Stimulated activated naive CD4-positive, alpha-beta T cell (primary cell): ENCODE data around the gene UBE2G2.
A peak's percentile ranks its signal among the peaks of the same experiment; 100 is the strongest.

Experiments
- DNase-seq, 6 experiments: peaks; one replicate each; lab custom pipeline; 2025; lab: John Stamatoyannopoulos, UW

The UBE2G2 gene

DNA sequence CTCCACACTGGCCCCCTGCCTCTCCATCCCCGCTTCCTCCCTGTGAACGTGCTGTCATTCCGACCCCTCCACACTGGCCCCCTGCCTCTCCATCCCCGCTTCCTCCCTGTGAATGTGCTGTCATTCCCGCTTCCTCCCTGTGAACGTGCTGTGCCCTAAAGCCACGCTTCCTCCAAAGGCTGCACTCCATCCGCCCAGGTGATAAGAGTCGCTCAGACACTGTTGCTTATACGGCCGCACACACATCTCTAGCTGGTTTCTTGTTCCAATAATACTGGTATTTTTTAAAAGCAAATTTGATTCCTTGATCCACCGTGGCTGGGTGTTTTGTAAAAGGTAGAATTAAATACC, 51.0 kb downstream of the UBE2G2 start:
- no peak for DNase-seq

DNA sequence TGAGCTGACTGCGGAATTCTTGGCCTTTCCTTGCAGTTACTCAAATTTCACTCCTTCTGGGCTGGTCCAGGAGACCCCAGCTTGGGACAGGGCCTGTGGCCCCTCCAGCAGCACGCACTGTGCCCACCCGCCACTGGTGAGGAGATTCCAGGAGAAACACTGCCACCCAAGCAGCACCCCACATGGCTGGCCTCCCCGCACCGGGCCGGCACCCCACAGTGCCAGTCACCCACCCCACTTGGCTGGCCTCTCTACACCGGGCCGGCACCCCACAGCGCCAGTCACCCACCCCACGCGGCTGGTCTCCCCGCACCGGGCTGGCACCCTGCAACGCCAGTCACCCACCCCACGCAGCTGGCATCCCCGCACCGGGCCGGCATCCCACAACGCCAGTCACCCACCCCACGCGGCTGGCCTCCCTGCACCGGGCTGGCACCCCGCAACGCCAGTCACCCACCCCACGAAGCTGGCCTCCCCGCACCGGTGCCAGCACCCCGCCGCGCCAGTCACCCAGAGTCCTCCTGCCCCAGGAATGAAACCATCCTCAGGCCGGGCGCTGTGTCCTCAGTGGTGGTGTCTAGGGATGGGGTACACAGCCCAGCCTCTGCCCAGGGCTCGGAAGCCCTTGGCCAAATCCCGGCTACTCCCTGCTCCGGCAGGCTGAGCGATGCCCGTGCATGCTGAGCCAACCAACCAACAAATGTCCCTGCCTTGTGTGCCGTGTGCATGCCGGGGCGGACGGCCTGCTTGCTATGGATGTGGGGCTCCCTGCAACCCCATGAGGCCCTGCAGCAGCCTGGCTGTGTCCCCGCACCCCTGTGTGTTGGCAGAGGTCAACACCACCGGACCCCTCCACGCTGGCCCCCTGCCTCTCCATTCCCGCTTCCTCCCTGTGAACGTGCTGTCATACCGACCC, 51.6 kb downstream of the UBE2G2 start:
- no peak for DNase-seq

DNA sequence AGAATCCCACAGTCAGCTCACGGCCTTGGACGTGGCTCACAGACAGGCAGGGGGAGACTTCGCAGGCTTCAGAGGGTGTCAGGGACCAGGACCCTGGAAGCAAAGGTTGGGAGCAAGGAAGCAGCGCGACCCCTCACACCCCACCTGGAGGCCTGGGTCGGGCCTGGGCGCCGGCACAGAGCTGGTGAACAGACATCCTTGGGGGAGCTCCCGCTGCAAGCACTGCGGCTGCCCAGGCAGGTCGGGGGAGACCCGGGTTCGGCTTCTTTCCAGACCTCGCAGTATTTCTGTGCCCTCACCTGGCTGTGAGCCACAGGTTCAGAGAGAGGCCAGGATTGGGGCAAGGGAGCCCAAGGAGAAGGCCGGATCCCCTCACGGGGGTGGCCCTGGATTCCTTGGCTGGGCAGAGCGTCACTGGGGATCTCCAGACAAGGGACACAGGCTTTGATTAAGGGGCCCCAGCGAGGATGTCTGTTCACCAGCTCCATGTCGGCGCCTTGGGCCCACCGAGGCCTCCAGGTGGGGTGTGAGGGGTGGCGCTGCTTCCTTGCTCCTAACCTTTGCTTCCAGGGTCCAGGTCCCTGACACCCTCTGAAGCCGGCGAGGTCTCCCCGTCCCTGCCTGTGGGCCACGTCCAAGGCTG, 52.4 kb downstream of the UBE2G2 start:
- DNase-seq = no peak

- DNase-seq = no peak
Observed at GRCh38 chr21:44748621-44749020, 53.0 kb downstream of the UBE2G2 start.

GRCh38 chr21:44742418-44743153, 59.0 kb downstream of the UBE2G2 start:
- peak in 2 of 6 experiments; percentile 33 to 52 for DNase-seq

DNA sequence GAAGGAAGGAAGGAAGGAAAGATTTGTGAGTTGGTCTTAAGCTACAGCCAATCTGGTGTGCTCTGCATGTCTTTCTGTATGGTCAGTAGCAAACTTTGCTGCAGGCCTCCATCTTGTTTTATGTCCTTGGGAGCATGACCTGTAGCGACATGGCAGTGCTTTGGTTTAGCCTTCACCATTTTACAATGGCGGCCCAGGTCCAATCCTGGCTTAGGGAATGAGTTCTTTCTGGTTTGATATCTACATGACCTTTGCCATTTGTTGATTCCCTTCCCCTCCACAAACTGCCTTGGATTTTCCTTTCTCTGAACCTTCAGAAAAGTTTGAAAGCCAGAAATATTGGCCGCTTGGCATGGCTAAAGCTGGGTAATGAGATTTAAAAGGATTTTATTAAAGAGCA, 59.7 kb downstream of the UBE2G2 start:
- DNase-seq = no peak

- DNase-seq = no peak
Observed at GRCh38 chr21:44740742-44741141, 60.9 kb downstream of the UBE2G2 start.

DNA sequence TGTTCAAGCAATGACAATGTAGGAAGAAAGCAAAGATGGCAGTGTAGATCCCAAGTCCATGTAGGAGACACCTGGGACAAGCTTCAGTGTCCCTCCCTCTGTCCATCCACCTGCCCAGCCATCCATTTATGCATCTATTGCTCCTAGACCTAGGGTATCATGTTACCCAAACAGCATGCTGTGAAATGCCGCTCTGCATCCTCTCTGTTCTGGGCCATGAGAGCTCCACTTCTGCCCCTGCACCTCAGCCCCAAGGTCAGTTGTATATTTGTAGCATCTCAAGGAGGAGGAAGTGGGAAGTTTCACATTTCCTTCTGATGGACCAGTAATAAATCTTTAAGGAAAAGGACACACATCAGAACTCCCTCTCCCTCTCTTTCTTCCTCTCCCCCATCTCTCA, 62.3 kb downstream of the UBE2G2 start:
- DNase-seq = no peak

GRCh38 chr21:44738621-44739020, 63.0 kb downstream of the UBE2G2 start:
- DNase-seq = no peak

GRCh38 chr21:44737706-44738354, 63.8 kb downstream of the UBE2G2 start:
- no peak for DNase-seq

DNA sequence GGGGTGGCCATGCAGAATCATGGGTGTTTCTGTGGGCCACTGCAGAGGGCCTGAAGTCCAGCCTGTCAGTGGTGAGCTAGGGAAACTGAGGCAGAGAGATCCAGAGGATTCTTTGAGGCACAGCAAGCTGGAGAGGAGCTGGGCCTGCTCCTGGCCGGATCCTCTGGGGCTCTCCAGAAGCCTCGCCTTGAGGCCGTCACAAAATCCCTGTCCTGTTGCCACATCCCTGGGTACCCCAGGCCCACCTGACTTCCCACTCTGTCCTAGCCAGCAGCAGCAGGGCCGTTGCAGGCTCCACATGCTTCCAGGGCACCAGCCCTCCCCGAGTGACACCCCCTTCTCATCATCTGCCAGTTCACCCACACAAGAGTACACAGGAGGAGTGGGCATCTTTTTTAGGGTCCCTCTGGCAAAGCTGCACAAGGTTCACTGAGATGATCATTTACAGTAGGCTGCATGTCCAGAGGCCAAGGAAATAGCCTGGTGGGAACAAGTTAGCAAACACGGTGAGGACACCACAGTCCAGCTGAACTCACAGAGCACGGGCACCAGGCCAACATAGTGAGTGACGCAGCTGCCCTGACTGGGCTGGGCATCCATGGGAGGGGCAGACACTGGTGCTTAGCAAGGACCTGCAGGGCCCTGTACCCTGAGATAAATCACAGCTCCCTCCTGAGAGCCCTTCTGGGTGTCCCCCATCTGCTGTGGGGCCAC, 65.2 kb downstream of the UBE2G2 start:
- no peak for DNase-seq

GRCh38 chr21:44735821-44736220, 65.8 kb downstream of the UBE2G2 start:
- DNase-seq = no peak

- no peak for DNase-seq
Observed at GRCh38 chr21:44734841-44735240, 66.8 kb downstream of the UBE2G2 start.

- DNase-seq = no peak
Observed at GRCh38 chr21:44734026-44734745, 67.4 kb downstream of the UBE2G2 start.

DNA sequence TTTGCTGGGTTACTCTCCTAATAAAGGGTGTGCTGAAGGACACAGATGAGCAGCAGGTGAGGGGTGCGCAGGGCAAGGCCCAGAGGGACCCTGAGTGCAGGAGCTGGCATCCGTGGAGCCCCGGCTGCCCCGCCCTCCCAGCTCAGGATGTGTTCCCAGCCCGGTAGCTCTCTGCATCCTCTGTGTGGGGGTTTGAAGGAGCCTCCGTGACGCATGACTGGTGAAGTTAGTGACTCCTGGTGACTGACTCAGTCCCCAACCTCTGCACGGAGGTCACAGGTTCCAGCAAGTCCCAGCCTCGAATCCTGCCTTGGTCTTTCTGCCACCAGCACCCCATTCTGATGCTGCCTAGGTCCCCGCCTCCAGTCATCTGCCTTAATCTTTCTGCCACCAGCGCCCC, 68.7 kb downstream of the UBE2G2 start:
- DNase-seq = no peak

GRCh38 chr21:44732263-44732662, 69.4 kb downstream of the UBE2G2 start:
- DNase-seq = no peak

DNA sequence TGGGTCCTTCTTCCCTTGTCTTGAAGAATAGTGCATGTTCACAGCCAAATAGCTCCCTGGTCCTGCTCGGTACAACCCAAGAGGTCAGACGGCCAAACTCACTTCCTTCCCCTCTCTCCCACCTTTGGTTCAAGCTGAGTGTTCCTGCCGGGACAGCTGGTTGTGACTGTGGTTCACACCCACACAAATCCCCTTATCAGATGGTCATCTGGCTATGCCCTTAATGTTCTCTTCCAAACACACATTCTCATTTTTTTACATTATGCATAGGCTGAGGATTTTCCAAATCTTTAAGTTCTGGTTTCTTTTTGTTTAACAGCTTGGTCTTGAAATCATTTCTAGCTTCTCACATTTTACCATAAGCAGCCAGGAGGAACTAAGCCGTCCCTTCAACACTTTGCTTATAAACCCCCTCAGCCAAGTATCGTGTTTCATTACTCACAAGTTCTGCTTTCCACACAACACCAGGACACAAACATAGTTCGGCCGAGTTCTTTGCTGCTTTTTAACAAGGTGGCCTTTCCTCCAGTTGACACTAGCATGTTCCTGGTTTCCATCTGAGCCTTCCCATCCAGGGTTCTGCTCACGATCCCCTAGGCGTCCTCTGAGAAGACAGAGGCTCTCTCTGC, 70.6 kb downstream of the UBE2G2 start:
- DNase-seq = no peak

GRCh38 chr21:44730028-44730395, 71.6 kb downstream of the UBE2G2 start:
- no peak for DNase-seq

- no peak for DNase-seq
Observed at GRCh38 chr21:44729336-44730027, 72.1 kb downstream of the UBE2G2 start.

DNA sequence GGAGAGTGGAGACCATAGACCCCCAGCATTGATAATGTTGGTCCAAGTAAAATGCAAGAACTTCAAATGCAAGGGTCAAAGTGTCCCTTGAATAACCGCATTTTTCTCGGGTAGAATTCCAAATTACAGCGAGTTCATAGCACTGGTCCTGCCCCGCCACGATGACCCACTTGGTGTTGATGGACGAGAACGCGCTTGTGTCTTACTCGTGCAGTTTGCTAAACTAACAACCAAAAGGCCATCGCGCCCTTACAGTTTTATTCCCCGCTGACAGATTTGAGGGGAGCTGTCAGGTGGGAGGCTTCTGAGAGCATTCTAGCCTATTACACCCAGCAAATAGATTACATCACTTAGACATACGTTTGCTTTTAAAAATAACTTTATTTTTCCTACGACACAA, 72.9 kb downstream of the UBE2G2 start:
- DNase-seq = no peak
